Retinal pigment epithelial cell (primary cell): ENCODE measurements around the gene INHBB.

Experiments
- DNase-seq: peaks from one replicate; pipeline ENCODE4 v3.0.0-alpha.2; 2010; ENCODE audit warnings: low read depth
- H3K4me3 ChIP-seq: 2 replicates; pipeline ENCODE4 v1.5.1; 2011; ENCODE audit warnings: mild to moderate bottlenecking, low read length, control low read depth, moderate library complexity
- CTCF ChIP-seq: conservative IDR thresholded peaks from 2 replicates; pipeline ENCODE4 v1.5.1; 2011; ENCODE audit warnings: low read depth, low read length, control low read depth, inconsistent platforms

Gene INHBB

GRCh38 chr2:120372816-120373215 is 26.9 kb downstream of the INHBB start:
- DNase-seq, result no peak
- no peak for TF ChIP-seq CTCF
- no peak overlapping the region for H3K4me3 ChIP-seq

- DNase-seq, result no peak
- H3K4me3 ChIP-seq, result no peak overlapping the region
- TF ChIP-seq CTCF, result no peak
Measured at GRCh38 chr2:120373424-120373823, 27.5 kb downstream of the INHBB start.

- no peak for DNase-seq
- no peak for TF ChIP-seq CTCF
- H3K4me3 ChIP-seq, result no peak overlapping the region
Measured at GRCh38 chr2:120374821-120375220, 28.9 kb downstream of the INHBB start.

- no peak for TF ChIP-seq CTCF
- DNase-seq, result no peak
Measured at GRCh38 chr2:120375251-120376020, 29.5 kb downstream of the INHBB start.

GRCh38 chr2:120376101-120376500 is 30.2 kb downstream of the INHBB start:
- TF ChIP-seq CTCF, result no peak

More at GRCh38 chr2:120375251-120376020, 29.5 kb downstream of the INHBB start:
- no peak overlapping the region for H3K4me3 ChIP-seq

GRCh38 chr2:120376679-120377640 is 31.0 kb downstream of the INHBB start:
- no peak for DNase-seq
- TF ChIP-seq CTCF, result no peak
- H3K4me3 ChIP-seq, result no peak overlapping the region

More at GRCh38 chr2:120376101-120376500, 30.2 kb downstream of the INHBB start:
- no peak overlapping the region for H3K4me3 ChIP-seq
- no peak for DNase-seq
